KMS-11 (cell line): ENCODE measurements around the gene CNTN1.

Source experiments
- H2AFZ ChIP-seq: fragments of 200-600 bp; sonication (generic); 2 replicates; pipeline ENCODE4 v1.6.1; 2016; ENCODE audit warnings: antibody characterized with exemption, mixed run types, low read depth
- H3K27ac ChIP-seq: fragments of 200-600 bp; sonication (generic); 2 replicates; pipeline ENCODE4 v1.6.1; 2016; ENCODE audit warnings: mild to moderate bottlenecking, mixed run types
- H3K27me3 ChIP-seq: fragments of 200-600 bp; sonication (generic); 2 replicates; pipeline ENCODE4 v1.6.1; 2017; ENCODE audit warnings: mild to moderate bottlenecking, low read depth, mixed run types, moderate library complexity; ENCODE audit not compliant: insufficient read depth
- H3K36me3 ChIP-seq: fragments of 200-600 bp; sonication (generic); 2 replicates; pipeline ENCODE4 v1.6.1; 2017; ENCODE audit warnings: mild to moderate bottlenecking, mixed run types; ENCODE audit not compliant: insufficient read depth
- H3K4me1 ChIP-seq: fragments of 200-600 bp; sonication (generic); 2 replicates; pipeline ENCODE4 v1.6.1; 2016; ENCODE audit warnings: mild to moderate bottlenecking, low read depth, mixed run types; ENCODE audit not compliant: poor library complexity, severe bottlenecking
- H3K4me2 ChIP-seq: fragments of 200-600 bp; sonication (generic); 2 replicates; pipeline ENCODE4 v1.7.0; 2016; ENCODE audit warnings: mild to moderate bottlenecking, mixed run types
- H3K4me3 ChIP-seq: fragments of 200-600 bp; sonication (generic); IDR thresholded peaks from 2 replicates; pipeline ENCODE4 v1.6.1; 2017; ENCODE audit warnings: low read depth, low read length, mixed read lengths; ENCODE audit not compliant: insufficient read depth
- H3K79me2 ChIP-seq: fragments of 200-600 bp; sonication (generic); 2 replicates; pipeline ENCODE4 v1.6.1; 2016; ENCODE audit warnings: low read depth, mixed run types; ENCODE audit not compliant: insufficient read depth
- H3K9ac ChIP-seq: fragments of 200-600 bp; sonication (generic); 2 replicates; pipeline ENCODE4 v1.6.1; 2016; ENCODE audit warnings: mild to moderate bottlenecking, mixed run types
- H4K20me1 ChIP-seq: fragments of 200-600 bp; sonication (generic); 2 replicates; pipeline ENCODE4 v1.6.1; 2016; ENCODE audit warnings: mild to moderate bottlenecking, mixed run types; ENCODE audit not compliant: insufficient read depth
- CTCF ChIP-seq: fragments of 200-600 bp; sonication (generic); conservative IDR thresholded peaks from 2 replicates; pipeline ENCODE4 v1.6.1; 2017; ENCODE audit warnings: low read depth, mild to moderate bottlenecking, antibody characterized with exemption, low read length, moderate library complexity, mixed read lengths

The CNTN1 gene

DNA sequence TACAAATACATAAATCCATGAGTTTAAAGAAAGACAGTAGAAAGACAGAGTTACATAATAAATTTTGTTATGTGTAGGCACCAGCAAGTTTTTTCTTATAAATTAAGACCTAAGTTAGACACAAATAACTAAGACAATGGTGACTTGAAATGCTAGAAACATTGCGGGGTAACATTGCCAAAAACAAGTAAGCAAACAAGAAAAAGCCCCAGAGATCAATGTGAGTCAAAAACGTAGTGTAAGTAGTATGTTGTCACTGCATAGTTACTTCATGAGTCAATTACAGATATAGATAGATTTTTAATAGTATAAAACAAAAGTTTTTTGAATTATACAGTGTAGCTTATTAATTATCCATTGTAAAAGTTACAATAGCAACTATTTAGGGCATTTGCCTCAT, 83.4 kb downstream of the CNTN1 start:
- Histone ChIP-seq H3K4me2 (no peak overlapping the region), H3K4me3 (no peak overlapping the region), H3K27me3 (no peaks in the 10 kb centered on the region), H3K79me2 (no peaks in the 10 kb centered on the region), H3K27ac (no peak overlapping the region), H3K4me1 (peaks cover 43% of the 10 kb centered on the region), H2AFZ (no peak overlapping the region), H3K36me3 (no peaks in the 10 kb centered on the region), H4K20me1 (no peaks in the 10 kb centered on the region), H3K9ac (no peak overlapping the region)
- TF ChIP-seq CTCF: no peak

DNA sequence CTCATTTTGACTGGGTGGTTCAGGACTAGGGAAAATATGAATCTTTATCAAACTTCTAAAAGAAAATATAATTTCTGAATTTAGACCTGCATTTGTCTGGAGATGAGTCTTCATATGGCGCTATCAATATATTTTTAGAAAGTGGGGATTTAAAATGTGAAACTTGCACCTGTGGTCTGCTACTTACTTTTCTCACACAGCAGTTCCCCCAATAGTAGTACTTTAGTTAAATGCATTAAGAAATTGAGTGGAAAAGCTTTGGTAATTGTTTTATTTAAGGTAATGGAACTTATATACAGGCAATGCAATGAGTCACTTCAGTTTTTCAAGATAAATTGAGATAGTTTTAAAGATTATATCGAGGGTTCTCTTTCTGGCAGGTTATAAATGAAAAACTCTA, 91.9 kb downstream of the CNTN1 start:
- peak overlapping the region; percentile 76 for H3K4me2 ChIP-seq
- peaks cover 32% of the 10 kb centered on the region for H3K4me1 ChIP-seq
- no peaks in the 10 kb centered on the region for H3K36me3 ChIP-seq
- peak overlapping the region; percentile 10; the same call in 1 of the 2 replicates for H3K9ac ChIP-seq
- peak overlapping the region; percentile 39; the same call in 1 of the 2 replicates for H2AFZ ChIP-seq
- no peak for TF ChIP-seq CTCF
- H3K27me3 ChIP-seq: no peaks in the 10 kb centered on the region
- peak overlapping the region; percentile 33; the same call in 1 of the 2 replicates for H3K27ac ChIP-seq
- H4K20me1 ChIP-seq: no peaks in the 10 kb centered on the region
- H3K4me3 ChIP-seq: no peak overlapping the region
- no peaks in the 10 kb centered on the region for H3K79me2 ChIP-seq

GRCh38 chr12:40788276-40788675, 96.0 kb downstream of the CNTN1 start:
- TF ChIP-seq CTCF: no peak
- Histone ChIP-seq H3K9ac (no peak overlapping the region), H3K4me2 (no peak overlapping the region), H3K79me2 (no peaks in the 10 kb centered on the region), H3K36me3 (no peaks in the 10 kb centered on the region), H4K20me1 (no peaks in the 10 kb centered on the region), H3K4me1 (peaks cover 16% of the 10 kb centered on the region), H3K4me3 (no peak overlapping the region), H3K27ac (no peak overlapping the region), H2AFZ (no peak overlapping the region), H3K27me3 (no peaks in the 10 kb centered on the region)

DNA sequence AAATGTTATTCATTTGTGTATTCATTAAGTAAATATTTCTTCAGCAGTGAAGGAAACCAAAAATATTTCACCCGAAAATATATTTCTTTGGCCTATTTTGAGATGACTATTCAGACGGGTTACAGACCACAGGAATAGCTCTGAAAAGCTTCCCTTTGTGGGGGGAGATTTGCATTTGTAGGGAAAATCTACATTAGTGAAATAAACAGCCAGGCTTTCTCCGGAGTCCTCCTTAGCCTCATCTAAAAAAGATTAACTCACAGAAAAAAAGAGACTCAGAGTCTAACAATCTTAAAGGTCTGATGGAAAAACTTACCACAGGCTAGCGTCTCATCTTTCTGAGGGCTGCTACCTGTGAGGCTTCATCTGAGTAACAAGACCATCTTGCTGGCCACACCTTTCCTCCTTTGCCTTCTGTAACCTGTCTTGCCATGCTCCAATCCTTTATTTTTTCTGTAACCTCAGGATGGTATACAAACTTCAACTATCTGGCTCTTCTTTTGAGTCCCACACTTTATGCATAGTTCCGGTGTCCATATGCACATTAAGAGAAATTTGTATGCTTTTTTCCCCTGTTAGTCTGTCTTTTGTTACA, 100.7 kb downstream of the CNTN1 start:
- TF ChIP-seq CTCF: no peak
- Histone ChIP-seq H3K4me3 (no peak overlapping the region), H3K9ac (no peak overlapping the region), H3K36me3 (no peaks in the 10 kb centered on the region), H4K20me1 (no peaks in the 10 kb centered on the region), H3K79me2 (no peaks in the 10 kb centered on the region), H3K4me1 (no peaks in the 10 kb centered on the region), H3K4me2 (no peak overlapping the region), H3K27ac (no peak overlapping the region), H3K27me3 (no peaks in the 10 kb centered on the region), H2AFZ (no peak overlapping the region)
